SH-SY5Y (cell line): ENCODE results near the gene CWH43.

Experiments
- GATA2 ChIP-seq: IDR thresholded peaks from 2 replicates; pipeline ENCODE4 v1.6.1; 2011; ENCODE audit warnings: mild to moderate bottlenecking, low read depth, low read length
- GATA3 ChIP-seq: IDR thresholded peaks from 2 replicates; pipeline ENCODE4 v1.6.1; 2011; ENCODE audit warnings: low read depth, mild to moderate bottlenecking, low read length, moderate library complexity

GRCh38 chr4:48944252-48944651, 41.8 kb upstream of the CWH43 start:
- TF ChIP-seq GATA2, result no peak
- no peak for TF ChIP-seq GATA3
